Lower leg skin (tissue), 3 donors: ENCODE measurements around the gene NLN.

Source experiments
- CTCF ChIP-seq, 3 donors: fragments of 450-650 bp; IDR thresholded peaks; one replicate each; pipeline ENCODE4 v1.5.1; 2016; ENCODE audit warnings: antibody characterized with exemption in 3 of 3, mild to moderate bottlenecking in 3 of 3, moderate library complexity in 2 of 3
- POLR2A ChIP-seq, 2 donors: fragments of 450-650 bp; IDR thresholded peaks; one replicate each; pipeline ENCODE4 v1.6.1; 2016 to 2017; ENCODE audit warnings: antibody characterized with exemption in 2 of 2, mild to moderate bottlenecking in 1 of 2, moderate library complexity in 1 of 2

- TF ChIP-seq CTCF (IDR thresholded peaks at IDR 0.05) (no peak), POLR2A (IDR thresholded peaks at IDR 0.05) (no peak)
These were observed 109.3 kb downstream of the NLN start for GRCh38 chr5:65831276-65831675.
